Heart left ventricle (tissue), 13 donors: ENCODE results near the gene UTY.

ENCODE experiments used
- POLR2A ChIP-seq, 2 donors: fragments of 450-650 bp; IDR thresholded peaks; one replicate each; pipeline ENCODE4 v1.6.1; 2017; ENCODE audit warnings: antibody characterized with exemption in 2 of 2, mild to moderate bottlenecking in 2 of 2, moderate library complexity in 2 of 2
- TF ChIP-seq, protein P1 (sequence below), 12 donors: fragments of 200-600 bp; sonication (generic) in 4 of 12; IDR thresholded peaks; one replicate each; pipeline versions ENCODE4 v1.5.0 to v1.8.0; 2018 to 2022; ENCODE audit warnings: antibody characterized with exemption in 12 of 12, mild to moderate bottlenecking in 5 of 12
- donor health status: ischemic (EF 13 %, LVEDD 7.1; RV severe dilation, severe dysfunction).
- donor health status: DM: no; HTN: yes; CAD: no.
- donor health status: DM: no; HTN: no; CAD: no.
- donor health status: ischemic (EF 25% LVEDD 6.9; RV normal size, moderate dysfunction).
- donor health status: ischemic (EF 25% LVEDD 5.7; RV mildly dilated, moderate dysfunction).
- donor health status: ischemic (EF 35%, LVEDD 5.7; RV mildly dilated, moderate dysfunction).
- donor health status: nonischemic (EF 11% LVEDD 7.7; RV severe dilation, severe dysfunction).
- donor health status: DM: yes; HTN: yes; CAD: no.
- donor health status: PGD.
- donor health status: ischemic (EF 29% LVEDD 5.4; RV normal size, mild dysfunction).
- donor health status: nonischemic (EF 23%, LVEDD 6.1; RV moderate dilation, normal function).

DNA sequence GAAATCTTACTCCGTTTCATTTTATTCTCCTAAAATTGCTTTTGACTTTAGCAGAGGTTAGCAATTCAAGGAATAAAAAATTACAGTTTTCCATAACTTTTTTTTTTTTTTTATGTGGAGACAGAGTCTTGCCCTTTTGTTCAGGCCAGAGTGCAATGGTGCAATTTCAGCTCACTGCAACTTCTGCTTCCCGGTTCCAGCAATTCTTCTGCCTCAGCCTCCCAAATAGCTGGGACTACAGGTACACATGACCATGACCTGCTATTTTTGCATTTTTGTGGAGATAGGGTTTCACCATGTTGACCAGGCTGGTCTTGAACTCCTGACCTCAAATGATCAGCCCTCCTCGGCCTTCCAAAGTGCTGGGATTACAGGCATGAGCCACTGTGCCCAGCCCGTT is 179.0 kb downstream of the UTY start:
- TF ChIP-seq, protein P1, sequence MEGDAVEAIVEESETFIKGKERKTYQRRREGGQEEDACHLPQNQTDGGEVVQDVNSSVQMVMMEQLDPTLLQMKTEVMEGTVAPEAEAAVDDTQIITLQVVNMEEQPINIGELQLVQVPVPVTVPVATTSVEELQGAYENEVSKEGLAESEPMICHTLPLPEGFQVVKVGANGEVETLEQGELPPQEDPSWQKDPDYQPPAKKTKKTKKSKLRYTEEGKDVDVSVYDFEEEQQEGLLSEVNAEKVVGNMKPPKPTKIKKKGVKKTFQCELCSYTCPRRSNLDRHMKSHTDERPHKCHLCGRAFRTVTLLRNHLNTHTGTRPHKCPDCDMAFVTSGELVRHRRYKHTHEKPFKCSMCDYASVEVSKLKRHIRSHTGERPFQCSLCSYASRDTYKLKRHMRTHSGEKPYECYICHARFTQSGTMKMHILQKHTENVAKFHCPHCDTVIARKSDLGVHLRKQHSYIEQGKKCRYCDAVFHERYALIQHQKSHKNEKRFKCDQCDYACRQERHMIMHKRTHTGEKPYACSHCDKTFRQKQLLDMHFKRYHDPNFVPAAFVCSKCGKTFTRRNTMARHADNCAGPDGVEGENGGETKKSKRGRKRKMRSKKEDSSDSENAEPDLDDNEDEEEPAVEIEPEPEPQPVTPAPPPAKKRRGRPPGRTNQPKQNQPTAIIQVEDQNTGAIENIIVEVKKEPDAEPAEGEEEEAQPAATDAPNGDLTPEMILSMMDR (IDR thresholded peaks at IDR 0.05): no peak
- no peak for TF ChIP-seq POLR2A (IDR thresholded peaks at IDR 0.05)
